ENCODE results near the gene RAE1. TPM values are rescaled to one million over a fixed set of nuclear protein-coding genes. Genes with fewer than 3 reads are reported as not detected.

RAE1 gene
- total and polyA plus RNA-seq, 2 experiments from 2014 or later = 35.4 to 43.3 TPM

DNA sequence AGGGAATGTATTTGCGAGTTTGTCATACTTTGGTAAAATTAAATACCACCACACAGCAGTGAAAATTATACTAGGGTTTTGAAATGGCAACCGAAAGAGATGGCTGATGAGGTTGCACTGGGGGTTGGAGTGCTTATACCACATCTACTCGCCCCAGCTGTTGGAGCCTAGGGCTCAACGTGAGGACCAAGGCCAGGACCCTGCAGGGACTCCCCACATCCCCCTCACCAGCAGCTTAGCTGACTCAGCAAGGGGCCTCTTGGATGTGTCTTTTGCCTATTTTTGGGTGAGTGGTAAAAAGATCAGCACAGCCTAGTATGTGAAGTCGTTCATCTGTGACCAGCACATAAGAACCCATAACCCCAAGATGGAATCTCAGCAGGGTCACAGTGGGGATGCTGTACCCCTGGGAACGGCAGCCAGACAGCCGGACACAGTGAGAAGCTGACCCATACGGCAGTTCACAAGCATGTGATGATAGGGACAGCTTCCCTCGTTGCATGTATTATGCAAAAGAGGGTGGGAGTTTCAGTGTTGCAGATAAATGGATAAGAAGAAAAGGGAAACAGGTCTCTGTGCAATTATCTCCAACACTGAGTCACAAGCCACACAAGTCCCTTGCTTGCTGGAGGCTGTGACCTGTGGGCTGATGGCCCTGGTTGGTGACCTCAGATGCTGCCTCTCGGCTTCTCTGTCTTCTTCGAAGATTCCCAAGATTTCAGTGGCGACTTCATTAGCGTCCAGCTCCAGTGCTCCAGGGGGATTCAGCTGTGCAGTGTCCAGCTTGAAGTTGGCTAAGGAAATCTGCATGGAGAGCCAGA is 42.4 kb upstream of the RAE1 start:
- Histone ChIP-seq H3K4me3 (no peak overlapping the region), H3K4me1 (ENCODE audit: insufficient read depth) (no peaks in the 10 kb centered on the region), H2AFZ (no peak overlapping the region), H3F3A (replicated peaks; ENCODE audit: low read depth) (no peaks in the 10 kb centered on the region), H3K4me2 (no peak overlapping the region), H3K79me2 (replicated peaks; ENCODE audit: insufficient read depth) (no peaks in the 10 kb centered on the region), H3K27ac (ENCODE audit: low read depth) (no peak overlapping the region), H3K27me3 (ENCODE audit: insufficient read depth) (no peaks in the 10 kb centered on the region), H3K9me2 (ENCODE audit: insufficient read depth) (no peaks in the 10 kb centered on the region), H3K36me3 (ENCODE audit: insufficient read depth) (no peaks in the 10 kb centered on the region), H4K20me1 (replicated peaks; ENCODE audit: insufficient read depth) (no peaks in the 10 kb centered on the region)
- H3K27me3 Mint-ChIP-seq (ENCODE audit: insufficient read depth, low read depth, poor library complexity) = peaks cover 7% of the 10 kb centered on the region
- ATAC-seq = no peak
- H3K4me1 Mint-ChIP-seq = no peaks in the 10 kb centered on the region
- DNase-seq (ENCODE audit: low spot score) = no peak
- no peak overlapping the region for H3K27ac Mint-ChIP-seq
- no peaks in the 10 kb centered on the region for H3K36me3 Mint-ChIP-seq (ENCODE audit: low read depth)
- H3K9me3 Mint-ChIP-seq = no peaks in the 10 kb centered on the region
- TF ChIP-seq STAT1 (IDR thresholded peaks at IDR 0.05; ENCODE audit: unreplicated experiment) (no peak), ZNF331 (CRISPR knock-in tag; IDR thresholded peaks at IDR 0.05; ENCODE audit: low read depth) (no peak), EZH2 (IDR thresholded peaks at IDR 0.05; ENCODE audit: low read depth, unreplicated experiment) (no peak), EZH2phosphoT487 (IDR thresholded peaks at IDR 0.05; ENCODE audit: unreplicated experiment) (no peak), CREB1 (CRISPR knock-in tag; IDR thresholded peaks at IDR 0.05; ENCODE audit: low read depth) (no peak), NANOG (IDR thresholded peaks at IDR 0.05; ENCODE audit: borderline replicate concordance) (no peak), JUNB (IDR thresholded peaks at IDR 0.05; ENCODE audit: unreplicated experiment) (no peak), ZNF114 (CRISPR knock-in tag; IDR thresholded peaks at IDR 0.05) (no peak)
- TF ChIP-seq, protein P1, sequence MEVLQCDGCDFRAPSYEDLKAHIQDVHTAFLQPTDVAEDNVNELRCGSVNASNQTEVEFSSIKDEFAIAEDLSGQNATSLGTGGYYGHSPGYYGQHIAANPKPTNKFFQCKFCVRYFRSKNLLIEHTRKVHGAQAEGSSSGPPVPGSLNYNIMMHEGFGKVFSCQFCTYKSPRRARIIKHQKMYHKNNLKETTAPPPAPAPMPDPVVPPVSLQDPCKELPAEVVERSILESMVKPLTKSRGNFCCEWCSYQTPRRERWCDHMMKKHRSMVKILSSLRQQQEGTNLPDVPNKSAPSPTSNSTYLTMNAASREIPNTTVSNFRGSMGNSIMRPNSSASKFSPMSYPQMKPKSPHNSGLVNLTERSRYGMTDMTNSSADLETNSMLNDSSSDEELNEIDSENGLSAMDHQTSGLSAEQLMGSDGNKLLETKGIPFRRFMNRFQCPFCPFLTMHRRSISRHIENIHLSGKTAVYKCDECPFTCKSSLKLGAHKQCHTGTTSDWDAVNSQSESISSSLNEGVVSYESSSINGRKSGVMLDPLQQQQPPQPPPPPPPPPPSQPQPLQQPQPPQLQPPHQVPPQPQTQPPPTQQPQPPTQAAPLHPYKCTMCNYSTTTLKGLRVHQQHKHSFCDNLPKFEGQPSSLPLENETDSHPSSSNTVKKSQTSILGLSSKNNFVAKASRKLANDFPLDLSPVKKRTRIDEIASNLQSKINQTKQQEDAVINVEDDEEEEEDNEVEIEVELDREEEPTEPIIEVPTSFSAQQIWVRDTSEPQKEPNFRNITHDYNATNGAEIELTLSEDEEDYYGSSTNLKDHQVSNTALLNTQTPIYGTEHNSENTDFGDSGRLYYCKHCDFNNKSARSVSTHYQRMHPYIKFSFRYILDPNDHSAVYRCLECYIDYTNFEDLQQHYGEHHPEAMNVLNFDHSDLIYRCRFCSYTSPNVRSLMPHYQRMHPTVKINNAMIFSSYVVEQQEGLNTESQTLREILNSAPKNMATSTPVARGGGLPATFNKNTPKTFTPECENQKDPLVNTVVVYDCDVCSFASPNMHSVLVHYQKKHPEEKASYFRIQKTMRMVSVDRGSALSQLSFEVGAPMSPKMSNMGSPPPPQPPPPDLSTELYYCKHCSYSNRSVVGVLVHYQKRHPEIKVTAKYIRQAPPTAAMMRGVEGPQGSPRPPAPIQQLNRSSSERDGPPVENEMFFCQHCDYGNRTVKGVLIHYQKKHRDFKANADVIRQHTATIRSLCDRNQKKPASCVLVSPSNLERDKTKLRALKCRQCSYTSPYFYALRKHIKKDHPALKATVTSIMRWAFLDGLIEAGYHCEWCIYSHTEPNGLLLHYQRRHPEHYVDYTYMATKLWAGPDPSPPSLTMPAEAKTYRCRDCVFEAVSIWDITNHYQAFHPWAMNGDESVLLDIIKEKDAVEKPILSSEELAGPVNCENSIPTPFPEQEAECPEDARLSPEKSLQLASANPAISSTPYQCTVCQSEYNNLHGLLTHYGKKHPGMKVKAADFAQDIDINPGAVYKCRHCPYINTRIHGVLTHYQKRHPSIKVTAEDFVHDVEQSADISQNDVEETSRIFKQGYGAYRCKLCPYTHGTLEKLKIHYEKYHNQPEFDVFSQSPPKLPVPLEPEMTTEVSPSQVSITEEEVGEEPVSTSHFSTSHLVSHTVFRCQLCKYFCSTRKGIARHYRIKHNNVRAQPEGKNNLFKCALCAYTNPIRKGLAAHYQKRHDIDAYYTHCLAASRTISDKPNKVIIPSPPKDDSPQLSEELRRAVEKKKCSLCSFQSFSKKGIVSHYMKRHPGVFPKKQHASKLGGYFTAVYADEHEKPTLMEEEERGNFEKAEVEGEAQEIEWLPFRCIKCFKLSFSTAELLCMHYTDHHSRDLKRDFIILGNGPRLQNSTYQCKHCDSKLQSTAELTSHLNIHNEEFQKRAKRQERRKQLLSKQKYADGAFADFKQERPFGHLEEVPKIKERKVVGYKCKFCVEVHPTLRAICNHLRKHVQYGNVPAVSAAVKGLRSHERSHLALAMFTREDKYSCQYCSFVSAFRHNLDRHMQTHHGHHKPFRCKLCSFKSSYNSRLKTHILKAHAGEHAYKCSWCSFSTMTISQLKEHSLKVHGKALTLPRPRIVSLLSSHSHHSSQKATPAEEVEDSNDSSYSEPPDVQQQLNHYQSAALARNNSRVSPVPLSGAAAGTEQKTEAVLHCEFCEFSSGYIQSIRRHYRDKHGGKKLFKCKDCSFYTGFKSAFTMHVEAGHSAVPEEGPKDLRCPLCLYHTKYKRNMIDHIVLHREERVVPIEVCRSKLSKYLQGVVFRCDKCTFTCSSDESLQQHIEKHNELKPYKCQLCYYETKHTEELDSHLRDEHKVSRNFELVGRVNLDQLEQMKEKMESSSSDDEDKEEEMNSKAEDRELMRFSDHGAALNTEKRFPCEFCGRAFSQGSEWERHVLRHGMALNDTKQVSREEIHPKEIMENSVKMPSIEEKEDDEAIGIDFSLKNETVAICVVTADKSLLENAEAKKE (CRISPR knock-in tag; IDR thresholded peaks at IDR 0.05) = no peak
- no peak overlapping the region for H3K4me3 Mint-ChIP-seq
